Activated CD4-positive, alpha-beta T cell treated with anti-CD3 and anti-CD28 coated beads, Interleukin-2, amount 50 U/mL, for 48 hours (primary cell): ENCODE measurements around the gene IFT43.
A peak's percentile ranks its signal among the peaks of the same experiment; 100 is the strongest.

Source experiments
- DNase-seq, 2 experiments: peaks; one replicate each; pipeline ENCODE4 v3.0.0-alpha.2; 2020

The IFT43 gene

GRCh38 chr14:76019676-76020075 lies 34.1 kb downstream of the IFT43 start:
- DNase-seq: no peak

GRCh38 chr14:76022991-76023390 lies 37.4 kb downstream of the IFT43 start:
- no peak for DNase-seq

- no peak for DNase-seq
Observed at GRCh38 chr14:76023757-76024156, 38.2 kb downstream of the IFT43 start.

DNA sequence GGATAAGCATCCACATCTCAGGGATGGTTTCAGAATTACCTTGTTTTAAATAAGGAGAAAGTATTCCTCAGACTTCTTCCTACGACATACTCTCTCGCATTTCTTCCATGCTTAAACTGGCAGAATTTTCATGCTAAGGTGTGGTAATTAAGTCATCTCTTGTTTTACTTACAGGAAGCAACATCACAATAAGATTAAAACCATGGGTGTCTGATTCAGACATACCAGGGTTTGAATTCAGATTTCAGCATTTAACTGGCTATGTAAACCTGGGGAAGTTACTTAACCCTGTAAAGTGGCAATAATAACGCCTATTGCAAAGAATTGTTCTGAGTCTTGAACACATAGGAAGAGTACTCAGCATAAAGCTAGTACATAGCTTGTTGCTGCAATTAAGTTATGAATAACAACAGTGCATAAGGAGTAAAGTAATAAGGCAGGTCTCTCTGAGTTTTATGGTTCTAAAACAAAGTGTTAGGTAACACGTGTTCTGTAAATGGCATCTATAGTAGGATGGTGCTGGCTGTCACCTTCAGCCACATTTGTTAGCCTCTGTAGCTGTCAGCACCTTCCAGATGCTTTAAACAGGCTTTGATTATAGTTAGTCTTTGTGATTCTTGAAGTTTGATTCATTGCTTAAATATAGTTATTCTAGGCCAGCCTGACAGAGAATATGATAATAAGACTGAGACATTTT lies 38.8 kb downstream of the IFT43 start:
- no peak for DNase-seq

DNA sequence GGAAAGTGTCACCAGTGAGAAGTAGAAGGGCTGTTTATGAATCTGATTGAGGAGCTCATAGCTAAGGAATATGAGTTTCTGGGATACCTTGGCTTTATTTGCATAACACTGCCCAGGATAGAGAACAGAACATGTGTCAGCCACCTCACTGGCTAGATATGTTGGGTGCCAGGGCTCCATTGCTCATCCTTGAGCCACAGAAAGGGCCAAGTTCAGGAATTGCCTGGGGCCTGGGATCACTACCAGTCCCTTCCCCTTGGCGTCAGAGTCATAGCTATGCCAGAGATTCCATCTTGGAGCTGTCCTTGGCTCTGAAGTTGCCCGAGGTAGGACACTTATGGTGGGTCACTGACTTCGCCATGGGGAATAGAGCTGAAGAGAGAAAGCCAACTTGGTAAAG lies 49.0 kb downstream of the IFT43 start:
- DNase-seq: no peak

GRCh38 chr14:76040704-76041103 lies 55.1 kb downstream of the IFT43 start:
- no peak for DNase-seq

GRCh38 chr14:76045773-76046172 lies 60.2 kb downstream of the IFT43 start:
- no peak for DNase-seq

GRCh38 chr14:76050250-76050649 lies 64.7 kb downstream of the IFT43 start:
- no peak for DNase-seq

- peak; percentile 52 to 64 for DNase-seq
Observed at GRCh38 chr14:76050797-76051392, 65.3 kb downstream of the IFT43 start.

GRCh38 chr14:76051717-76052465 lies 66.3 kb downstream of the IFT43 start:
- DNase-seq: no peak

GRCh38 chr14:76053572-76054355 lies 68.2 kb downstream of the IFT43 start:
- no peak for DNase-seq

- no peak for DNase-seq
Observed at GRCh38 chr14:76055330-76055729, 69.8 kb downstream of the IFT43 start.

- no peak for DNase-seq
Observed at GRCh38 chr14:76056128-76056527, 70.6 kb downstream of the IFT43 start.

GRCh38 chr14:76057914-76058313 lies 72.4 kb downstream of the IFT43 start:
- no peak for DNase-seq

DNA sequence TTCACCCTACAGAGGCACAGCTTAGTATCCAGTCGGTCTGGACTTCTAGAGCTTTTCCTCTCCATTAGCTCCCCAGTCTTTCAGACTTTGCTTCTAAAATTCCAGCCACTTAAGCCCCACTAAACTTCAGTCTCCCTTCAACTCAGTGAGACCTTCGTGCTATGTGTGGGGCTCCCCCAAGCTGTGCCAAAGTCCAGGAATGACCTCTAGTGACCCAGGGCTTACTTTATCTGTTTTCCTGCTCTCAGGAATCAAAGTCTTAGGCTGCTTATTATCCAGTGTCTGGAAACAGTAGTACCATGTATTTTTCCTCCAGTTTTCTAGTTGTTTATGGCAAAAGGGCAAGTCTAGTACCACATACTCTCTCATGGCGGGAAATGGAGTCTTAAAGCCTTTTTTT lies 77.8 kb downstream of the IFT43 start:
- no peak for DNase-seq

GRCh38 chr14:76065519-76065918 lies 80.0 kb downstream of the IFT43 start:
- DNase-seq: no peak

DNA sequence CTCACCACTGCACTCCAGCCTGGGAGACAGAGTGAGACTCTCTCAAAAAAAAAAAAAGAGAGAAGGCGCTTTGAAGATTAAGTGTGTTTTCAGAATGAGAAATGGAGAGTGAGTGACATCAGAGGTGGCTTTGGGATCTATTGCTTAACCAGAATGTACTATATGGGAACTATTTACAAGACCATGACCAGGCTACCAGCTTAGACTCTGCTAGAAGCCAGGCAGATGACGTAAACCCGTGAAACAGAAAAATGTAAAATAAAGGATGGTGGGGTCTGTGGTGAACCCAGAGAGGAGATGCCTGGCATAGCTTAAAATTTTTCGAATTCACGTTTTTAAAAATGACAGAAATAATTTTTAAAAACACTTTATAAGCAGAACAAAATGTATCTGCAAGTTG lies 82.0 kb downstream of the IFT43 start:
- no peak for DNase-seq

GRCh38 chr14:76073717-76074116 lies 88.2 kb downstream of the IFT43 start:
- DNase-seq: no peak

- DNase-seq: no peak
Observed at GRCh38 chr14:76077340-76077739, 91.8 kb downstream of the IFT43 start.

- DNase-seq: no peak
Observed at GRCh38 chr14:76078501-76078900, 92.9 kb downstream of the IFT43 start.

DNA sequence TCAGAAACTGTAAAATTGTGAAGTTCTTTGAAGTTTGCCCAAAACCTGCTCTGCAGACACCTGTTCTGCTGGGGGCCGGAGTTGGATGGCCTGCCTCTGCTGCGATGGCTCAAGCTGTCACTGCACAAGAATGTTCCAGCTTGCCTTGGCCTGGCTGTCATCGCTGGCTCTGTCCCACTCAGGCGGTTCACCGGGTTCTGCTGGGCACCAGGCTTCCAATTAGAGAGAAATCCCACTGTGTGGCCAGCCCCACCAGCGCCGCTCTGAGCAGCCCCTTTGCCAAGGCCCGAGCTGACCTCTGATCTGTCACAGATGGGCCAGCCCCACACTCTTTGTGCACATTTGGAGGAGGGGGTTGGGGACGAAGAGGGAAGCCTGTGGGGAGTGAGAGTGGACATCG lies 94.5 kb downstream of the IFT43 start:
- DNase-seq: no peak

- DNase-seq: no peak
Observed at GRCh38 chr14:76080471-76080870, 94.9 kb downstream of the IFT43 start.

- DNase-seq: no peak
Observed at GRCh38 chr14:76081642-76082041, 96.1 kb downstream of the IFT43 start.
